Colonic mucosa (tissue), 4 donors: ENCODE data around the gene TRPV6. TPM values are rescaled to one million over a fixed set of nuclear protein-coding genes. Genes with fewer than 3 reads are reported as not detected.

Source experiments
- DNase-seq: peaks from one replicate; pipeline ENCODE4 v3.0.0-alpha.2; 2020
- H3K27ac ChIP-seq: fragments of 200-600 bp; one replicate; pipeline ENCODE4 v1.8.0; 2021
- H3K27me3 ChIP-seq: fragments of 200-600 bp; one replicate; pipeline ENCODE4 v1.8.0; 2021
- H3K36me3 ChIP-seq: fragments of 200-600 bp; one replicate; pipeline ENCODE4 v1.8.0; 2021
- H3K4me1 ChIP-seq: fragments of 200-600 bp; one replicate; pipeline ENCODE4 v1.8.0; 2021; ENCODE audit warnings: mild to moderate bottlenecking
- H3K4me3 ChIP-seq: fragments of 200-600 bp; one replicate; pipeline ENCODE4 v1.8.0; 2021
- H3K9ac ChIP-seq, 2 donors: one replicate each; pipeline ENCODE4 v1.7.0; 2013; ENCODE audit warnings: control low read depth in 2 of 2, low read depth in 2 of 2, low read length in 2 of 2
- H3K9me3 ChIP-seq: fragments of 200-600 bp; one replicate; pipeline ENCODE4 v1.8.0; 2021
- intact Hi-C: fragments of 100-400 bp; cut with DNase I; formaldehyde crosslinking; loops from one replicate; pipeline ENCODE4 v1.14.1; 2022
- total RNA-seq, 2 donors: library from RNA; stranded (reverse); fragmentation: NEBNext Ultra II Directional in 1 of 2; extraction: Animal tissue kit (Norgen Biotek cat#: 25700) in 1 of 2; gene quantifications; one replicate each; pipeline ENCODE4 v1.2.1, GENCODE V29; 2021
- TF ChIP-seq, protein P1 (sequence below): fragments of 200-600 bp; IDR thresholded peaks from one replicate; pipeline ENCODE4 v1.8.0; 2022; ENCODE audit warnings: antibody characterized with exemption, mild to moderate bottlenecking
- donor health status: healthy.
- donor health status: DM: no; HTN: no; CAD: no.
- donor health status: DM: no; HTN: no; CAD: no.

The TRPV6 gene
- total RNA-seq, 2 donors from 2014 or later: 0.05 to 0.61 TPM

DNA sequence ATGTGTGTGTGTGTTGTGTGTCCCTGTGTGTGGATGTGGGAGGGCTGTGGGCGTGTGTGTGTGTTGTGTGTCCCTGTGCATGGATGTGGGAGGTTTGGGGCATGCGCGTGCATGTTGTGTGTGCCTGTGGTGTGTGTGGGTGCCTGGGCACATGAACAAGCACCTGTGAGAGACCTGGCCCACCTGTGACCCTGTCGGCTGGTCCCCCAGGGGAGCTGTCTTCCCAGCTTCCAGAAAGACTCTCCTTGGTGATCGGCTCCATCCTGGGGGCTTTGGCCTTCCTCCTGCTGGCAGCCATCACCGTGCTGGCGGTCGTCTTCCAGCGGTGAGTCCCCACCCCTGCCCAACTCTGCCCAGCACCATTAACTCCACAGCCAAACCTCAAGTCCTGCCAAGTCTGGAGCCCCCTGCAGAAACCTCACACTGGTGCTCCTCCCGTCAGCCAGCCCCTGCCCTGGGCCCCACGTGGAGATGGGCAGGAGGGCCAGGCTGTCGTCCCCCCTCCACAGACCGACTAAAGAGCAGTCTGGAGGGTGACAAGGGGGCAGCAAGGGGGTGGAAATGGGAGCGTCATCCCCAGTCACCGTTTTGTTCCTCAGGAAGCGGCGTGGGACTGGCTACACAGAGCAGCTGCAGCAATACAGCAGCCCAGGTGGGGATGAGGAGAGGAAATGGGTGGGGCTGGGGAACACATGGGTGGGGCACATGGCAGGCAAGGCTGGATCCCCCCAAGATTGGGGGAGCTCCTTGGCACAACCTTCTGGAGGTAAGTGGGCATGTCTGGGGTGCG, 18.0 kb downstream of the TRPV6 start:
- peak; percentile 13 for DNase-seq
- H3K4me1 ChIP-seq: no peaks in the 10 kb centered on the region
- H3K36me3 ChIP-seq: no peaks in the 10 kb centered on the region
- intact Hi-C loops: no loop called here
- H3K27me3 ChIP-seq: no peaks in the 10 kb centered on the region
- no peaks in the 10 kb centered on the region for H3K9me3 ChIP-seq
- H3K9ac ChIP-seq: no peak overlapping the region
- TF ChIP-seq, protein P1, sequence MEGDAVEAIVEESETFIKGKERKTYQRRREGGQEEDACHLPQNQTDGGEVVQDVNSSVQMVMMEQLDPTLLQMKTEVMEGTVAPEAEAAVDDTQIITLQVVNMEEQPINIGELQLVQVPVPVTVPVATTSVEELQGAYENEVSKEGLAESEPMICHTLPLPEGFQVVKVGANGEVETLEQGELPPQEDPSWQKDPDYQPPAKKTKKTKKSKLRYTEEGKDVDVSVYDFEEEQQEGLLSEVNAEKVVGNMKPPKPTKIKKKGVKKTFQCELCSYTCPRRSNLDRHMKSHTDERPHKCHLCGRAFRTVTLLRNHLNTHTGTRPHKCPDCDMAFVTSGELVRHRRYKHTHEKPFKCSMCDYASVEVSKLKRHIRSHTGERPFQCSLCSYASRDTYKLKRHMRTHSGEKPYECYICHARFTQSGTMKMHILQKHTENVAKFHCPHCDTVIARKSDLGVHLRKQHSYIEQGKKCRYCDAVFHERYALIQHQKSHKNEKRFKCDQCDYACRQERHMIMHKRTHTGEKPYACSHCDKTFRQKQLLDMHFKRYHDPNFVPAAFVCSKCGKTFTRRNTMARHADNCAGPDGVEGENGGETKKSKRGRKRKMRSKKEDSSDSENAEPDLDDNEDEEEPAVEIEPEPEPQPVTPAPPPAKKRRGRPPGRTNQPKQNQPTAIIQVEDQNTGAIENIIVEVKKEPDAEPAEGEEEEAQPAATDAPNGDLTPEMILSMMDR: no peak
- no peak overlapping the region for H3K4me3 ChIP-seq
- H3K27ac ChIP-seq: no peak overlapping the region

DNA sequence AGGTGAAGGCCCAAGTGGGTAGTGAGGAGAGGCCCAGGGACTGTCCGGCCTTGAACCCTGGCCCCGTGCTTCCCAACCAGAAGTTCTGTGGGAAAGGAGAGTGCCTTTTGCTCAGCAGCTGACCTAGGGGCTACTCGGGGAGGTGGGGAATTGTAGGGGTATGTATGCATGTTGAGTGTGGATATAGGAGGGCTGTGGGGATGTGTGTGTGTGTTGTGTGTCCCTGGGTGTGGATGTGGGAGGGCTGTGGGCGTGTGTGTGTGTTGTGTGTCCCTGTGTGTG, 18.5 kb downstream of the TRPV6 start:
- Histone ChIP-seq H3K4me1 (no peaks in the 10 kb centered on the region), H3K36me3 (no peaks in the 10 kb centered on the region), H3K9me3 (no peaks in the 10 kb centered on the region), H3K27me3 (no peaks in the 10 kb centered on the region), H3K27ac (no peak overlapping the region), H3K9ac (no peak overlapping the region), H3K4me3 (no peak overlapping the region)
- intact Hi-C loops: no loop called here
- TF ChIP-seq, protein P1: no peak
- DNase-seq: no peak

DNA sequence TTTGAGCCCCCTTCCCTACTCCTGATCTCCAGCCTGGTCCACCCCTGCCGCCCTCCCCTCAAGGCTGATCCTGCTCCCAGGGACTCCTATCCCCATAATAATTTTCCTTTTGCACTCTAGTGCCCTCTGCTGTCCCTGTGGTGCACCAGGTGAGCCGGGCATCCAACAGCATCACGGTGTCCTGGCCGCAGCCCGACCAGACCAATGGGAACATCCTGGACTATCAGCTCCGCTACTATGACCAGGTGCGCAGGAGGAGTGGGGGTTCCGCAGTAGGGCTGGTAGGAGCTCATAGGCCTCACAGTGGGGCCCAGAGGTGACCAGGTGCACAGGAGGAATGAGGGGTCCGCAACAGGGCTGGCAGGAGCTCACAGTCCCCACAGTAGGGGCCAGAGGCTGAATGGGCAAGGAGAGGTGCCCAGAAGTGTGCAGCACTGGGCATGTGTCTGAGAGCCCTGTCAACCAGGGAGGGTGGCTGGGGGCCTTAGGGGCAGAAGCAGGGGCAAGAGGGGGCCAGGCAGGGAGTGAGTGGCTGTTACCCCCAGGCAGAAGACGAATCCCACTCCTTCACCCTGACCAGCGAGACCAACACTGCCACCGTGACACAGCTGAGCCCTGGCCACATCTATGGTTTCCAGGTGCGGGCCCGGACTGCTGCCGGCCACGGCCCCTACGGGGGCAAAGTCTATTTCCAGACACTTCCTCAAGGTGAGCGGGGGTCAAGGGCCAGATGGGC, 19.0 kb downstream of the TRPV6 start:
- Histone ChIP-seq H3K9me3 (no peaks in the 10 kb centered on the region), H3K4me3 (no peak overlapping the region), H3K4me1 (no peaks in the 10 kb centered on the region), H3K27me3 (no peaks in the 10 kb centered on the region), H3K27ac (no peak overlapping the region), H3K9ac (no peak overlapping the region), H3K36me3 (no peaks in the 10 kb centered on the region)
- TF ChIP-seq, protein P1: peak; percentile 49
- peak; percentile 45 for DNase-seq
- intact Hi-C loops: no loop called here

DNA sequence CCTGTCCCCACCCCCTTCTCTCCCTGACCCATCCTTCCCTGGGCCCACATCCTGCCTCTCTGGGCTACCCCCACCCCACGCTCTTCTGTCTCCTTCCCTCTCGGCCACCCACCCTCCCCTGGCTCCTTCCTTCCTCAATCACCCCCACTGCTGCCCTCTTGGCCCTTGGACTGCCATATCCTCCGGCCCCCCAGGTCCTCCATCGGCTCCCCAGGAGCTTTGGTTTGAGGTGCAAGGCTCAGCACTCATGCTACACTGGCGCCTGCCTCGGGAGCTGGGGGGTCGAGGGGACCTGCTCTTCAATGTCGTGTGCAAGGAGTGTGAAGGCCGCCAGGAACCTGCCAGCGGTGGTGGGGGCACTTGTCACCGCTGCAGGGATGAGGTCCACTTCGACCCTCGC, 19.8 kb downstream of the TRPV6 start:
- intact Hi-C loops: no loop called here
- Histone ChIP-seq H3K27ac (no peak overlapping the region), H3K9ac (no peak overlapping the region), H3K4me3 (no peak overlapping the region), H3K36me3 (no peaks in the 10 kb centered on the region), H3K27me3 (no peaks in the 10 kb centered on the region), H3K9me3 (no peaks in the 10 kb centered on the region), H3K4me1 (no peaks in the 10 kb centered on the region)
- TF ChIP-seq, protein P1: no peak
- no peak for DNase-seq

DNA sequence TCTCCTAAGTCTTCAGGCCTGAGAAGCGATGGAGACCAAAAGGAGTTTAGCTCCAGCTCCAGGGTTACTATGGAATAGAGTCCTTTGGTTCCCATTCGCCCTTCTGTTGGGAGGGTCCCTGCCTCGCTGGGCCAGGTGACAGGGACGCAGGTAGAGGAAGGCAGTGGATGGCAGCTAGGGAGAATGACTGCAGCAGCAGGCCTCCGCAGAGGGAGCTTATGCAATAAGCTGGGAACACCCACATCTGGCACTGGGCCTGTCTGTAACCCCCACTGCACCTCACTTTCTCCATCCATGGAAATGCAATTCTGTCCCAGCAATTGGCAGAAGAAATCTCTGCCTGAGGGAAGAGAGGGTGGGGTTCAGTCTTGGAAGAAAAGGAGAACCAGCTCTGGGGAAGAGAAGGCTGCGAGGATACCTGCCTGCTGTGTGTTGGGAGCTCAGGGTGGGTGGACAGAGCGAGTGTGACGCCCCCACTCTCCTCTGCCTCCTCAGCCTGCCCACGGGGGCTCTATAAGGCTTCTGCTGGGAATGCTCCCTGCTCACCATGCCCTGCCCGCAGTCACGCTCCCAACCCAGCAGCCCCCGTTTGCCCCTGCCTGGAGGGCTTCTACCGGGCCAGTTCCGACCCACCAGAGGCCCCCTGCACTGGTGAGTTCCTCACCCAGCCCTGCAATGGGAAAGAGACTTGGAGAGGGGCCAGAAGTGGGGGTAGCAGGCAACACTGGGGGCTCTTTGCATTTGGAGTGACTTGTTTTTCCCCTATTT, 20.4 kb downstream of the TRPV6 start:
- intact Hi-C loops: no loop called here
- Histone ChIP-seq H3K27ac (no peak overlapping the region), H3K9ac (no peak overlapping the region), H3K27me3 (no peaks in the 10 kb centered on the region), H3K4me3 (no peak overlapping the region), H3K36me3 (no peaks in the 10 kb centered on the region), H3K4me1 (no peaks in the 10 kb centered on the region), H3K9me3 (no peaks in the 10 kb centered on the region)
- TF ChIP-seq, protein P1: no peak
- DNase-seq: no peak
